AG09309 (cell line): Measurements from ENCODE around the gene CEP83.
"Not testable (repeated sequence)": the region's sequence is repeated elsewhere in the genome, so short reads cannot be mapped to it uniquely, and the experiment has no call there.

Experiments
- DNase-seq: peaks from one replicate; pipeline ENCODE4 v3.0.0-alpha.2; 2010; ENCODE audit warnings: low read depth
- H3K4me3 ChIP-seq: 2 replicates; pipeline ENCODE4 v1.5.1; 2011; ENCODE audit warnings: mild to moderate bottlenecking, low read depth, low read length, moderate library complexity; ENCODE audit not compliant: control insufficient read depth
- CTCF ChIP-seq: IDR thresholded peaks from 2 replicates; pipeline ENCODE4 v1.5.1; 2011; ENCODE audit warnings: mild to moderate bottlenecking, low read depth, low read length, inconsistent platforms; ENCODE audit not compliant: insufficient read depth, control insufficient read depth; ENCODE audit errors: missing control alignments

Gene CEP83

GRCh38 chr12:94405413-94406116 is 54.1 kb downstream of the CEP83 start:
- no peak for DNase-seq
- peak overlapping the region; percentile 18 for H3K4me3 ChIP-seq

GRCh38 chr12:94404854-94405253 is 54.8 kb downstream of the CEP83 start:
- no peak for TF ChIP-seq CTCF
- DNase-seq, result no peak
- H3K4me3 ChIP-seq, result no peak overlapping the region

More at GRCh38 chr12:94405413-94406116, 54.1 kb downstream of the CEP83 start:
- TF ChIP-seq CTCF, result no peak

GRCh38 chr12:94401326-94401725 is 58.3 kb downstream of the CEP83 start:
- no peak for DNase-seq
- H3K4me3 ChIP-seq, result no peak overlapping the region

GRCh38 chr12:94398685-94399084 is 61.0 kb downstream of the CEP83 start:
- not testable (repeated sequence) for DNase-seq, H3K4me3 ChIP-seq

More at GRCh38 chr12:94401326-94401725, 58.3 kb downstream of the CEP83 start:
- TF ChIP-seq CTCF, result no peak

GRCh38 chr12:94397401-94397800 is 62.3 kb downstream of the CEP83 start:
- DNase-seq, result no peak
- no peak overlapping the region for H3K4me3 ChIP-seq
- no peak for TF ChIP-seq CTCF

- not testable (repeated sequence) for H3K4me3 ChIP-seq, DNase-seq
Measured at GRCh38 chr12:94396014-94396413, 63.7 kb downstream of the CEP83 start.

- TF ChIP-seq CTCF, result no peak
- no peak for DNase-seq
- no peak overlapping the region for H3K4me3 ChIP-seq
Measured at GRCh38 chr12:94390130-94390485, 69.6 kb downstream of the CEP83 start.

- DNase-seq, result not testable (repeated sequence)
Measured at GRCh38 chr12:94389482-94390129, 70.1 kb downstream of the CEP83 start.

More at GRCh38 chr12:94389482-94390129, 70.1 kb downstream of the CEP83 start:
- H3K4me3 ChIP-seq, result not testable (repeated sequence)
